Measurements from ENCODE around the gene HSD17B12.
"Not testable (repeated sequence)": the region's sequence is repeated elsewhere in the genome, so short reads cannot be mapped to it uniquely, and the experiment has no call there.

Gene HSD17B12

DNA sequence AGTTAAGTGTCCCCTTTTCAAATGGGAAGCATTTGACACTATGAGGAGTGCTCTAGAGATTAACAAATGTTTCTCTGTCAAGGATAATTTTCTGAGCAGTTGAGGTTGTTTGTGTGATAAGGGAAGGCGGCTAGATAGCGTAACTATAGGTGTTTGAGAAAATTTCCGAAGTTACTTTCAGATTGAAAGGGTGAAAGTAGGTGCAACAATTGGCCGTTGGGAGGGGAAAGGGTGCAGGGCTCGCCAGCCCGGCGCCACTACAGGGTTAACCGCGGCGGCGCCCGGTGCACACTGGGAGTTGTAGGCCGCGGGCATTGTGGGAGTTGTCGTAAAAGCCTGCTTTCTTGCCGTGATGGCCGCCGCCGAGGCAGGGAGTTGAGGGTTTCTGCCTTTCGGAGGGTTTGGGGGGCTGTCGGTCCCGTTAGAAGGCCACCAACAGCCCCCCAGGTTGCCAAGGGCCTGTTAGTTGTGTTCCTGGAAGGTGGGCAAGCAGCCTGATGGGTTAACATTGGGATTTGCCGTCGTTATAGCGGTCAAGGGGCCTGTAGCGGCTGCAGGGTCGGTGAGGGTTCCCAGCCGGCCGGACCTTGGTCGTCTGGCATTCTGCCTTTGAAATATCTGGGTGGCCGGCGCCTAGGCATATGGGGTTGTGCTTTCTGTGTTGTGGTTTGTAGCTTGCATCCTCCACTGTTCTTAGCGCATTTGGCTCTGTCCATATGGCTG is 36.5 kb upstream of the HSD17B12 start:
- POLR2A ChIA-PET = no interaction called here
- H3K4me3 ChIP-seq (ENCODE audit: low read depth, low read length) = peak overlapping the region; percentile 90
- TF ChIP-seq, protein P1, sequence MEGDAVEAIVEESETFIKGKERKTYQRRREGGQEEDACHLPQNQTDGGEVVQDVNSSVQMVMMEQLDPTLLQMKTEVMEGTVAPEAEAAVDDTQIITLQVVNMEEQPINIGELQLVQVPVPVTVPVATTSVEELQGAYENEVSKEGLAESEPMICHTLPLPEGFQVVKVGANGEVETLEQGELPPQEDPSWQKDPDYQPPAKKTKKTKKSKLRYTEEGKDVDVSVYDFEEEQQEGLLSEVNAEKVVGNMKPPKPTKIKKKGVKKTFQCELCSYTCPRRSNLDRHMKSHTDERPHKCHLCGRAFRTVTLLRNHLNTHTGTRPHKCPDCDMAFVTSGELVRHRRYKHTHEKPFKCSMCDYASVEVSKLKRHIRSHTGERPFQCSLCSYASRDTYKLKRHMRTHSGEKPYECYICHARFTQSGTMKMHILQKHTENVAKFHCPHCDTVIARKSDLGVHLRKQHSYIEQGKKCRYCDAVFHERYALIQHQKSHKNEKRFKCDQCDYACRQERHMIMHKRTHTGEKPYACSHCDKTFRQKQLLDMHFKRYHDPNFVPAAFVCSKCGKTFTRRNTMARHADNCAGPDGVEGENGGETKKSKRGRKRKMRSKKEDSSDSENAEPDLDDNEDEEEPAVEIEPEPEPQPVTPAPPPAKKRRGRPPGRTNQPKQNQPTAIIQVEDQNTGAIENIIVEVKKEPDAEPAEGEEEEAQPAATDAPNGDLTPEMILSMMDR (IDR thresholded peaks at IDR 0.05; ENCODE audit: insufficient read depth, low read length, missing control alignments) = no peak
- DNase-seq (ENCODE audit: low read depth, low spot score) = peak; percentile 17
- CTCF ChIA-PET = interaction anchor here (1.2 to 1.5 kb wide), 2 partner anchors 71 to 158 kb away, joined by 4 to 5 read pairs; no protein-coding TSS in a partner anchor

DNA sequence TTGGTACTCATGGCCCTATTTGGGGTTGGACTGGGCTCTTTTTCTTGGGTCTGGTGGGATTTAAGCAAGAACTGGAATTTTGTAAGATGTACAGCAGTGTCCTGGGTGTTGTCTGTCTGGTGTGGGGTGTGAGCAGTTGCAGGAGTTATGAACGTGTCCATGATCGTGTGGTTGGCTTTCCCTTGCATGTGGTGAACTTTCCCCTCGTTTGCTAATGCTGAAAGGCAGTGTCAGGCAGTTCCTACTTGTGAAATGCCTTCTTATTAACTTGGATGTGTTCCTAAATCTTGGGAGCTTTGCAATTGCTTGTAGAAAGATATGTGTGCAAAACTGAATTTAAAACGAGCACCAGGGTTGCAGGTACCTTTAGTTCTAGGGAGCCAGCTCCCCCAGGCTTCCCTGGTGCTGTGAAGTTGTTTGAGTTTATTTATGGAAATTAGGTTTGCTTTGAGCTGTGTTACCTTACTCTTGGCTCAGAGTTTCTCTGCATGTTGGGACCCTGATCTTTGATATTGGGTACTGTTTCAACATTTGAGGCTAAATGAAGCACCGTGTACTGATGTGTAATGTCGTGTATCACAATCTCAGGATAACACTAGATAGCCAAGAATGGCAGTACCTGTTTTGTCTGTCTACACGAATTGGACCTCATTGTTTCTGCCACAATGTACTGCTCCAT is 35.8 kb upstream of the HSD17B12 start:
- no peak for DNase-seq (ENCODE audit: low read depth, low spot score)
- POLR2A ChIA-PET = no interaction called here
- CTCF ChIA-PET = interaction anchor here (1.1 to 1.5 kb wide), 3 partner anchors 72 to 207 kb away, joined by 4 to 5 read pairs (median 5); no protein-coding TSS in a partner anchor
- TF ChIP-seq, protein P1 (IDR thresholded peaks at IDR 0.05; ENCODE audit: insufficient read depth, low read length, missing control alignments) = no peak
- H3K4me3 ChIP-seq (ENCODE audit: low read depth, low read length) = peak overlapping the region; percentile 90

DNA sequence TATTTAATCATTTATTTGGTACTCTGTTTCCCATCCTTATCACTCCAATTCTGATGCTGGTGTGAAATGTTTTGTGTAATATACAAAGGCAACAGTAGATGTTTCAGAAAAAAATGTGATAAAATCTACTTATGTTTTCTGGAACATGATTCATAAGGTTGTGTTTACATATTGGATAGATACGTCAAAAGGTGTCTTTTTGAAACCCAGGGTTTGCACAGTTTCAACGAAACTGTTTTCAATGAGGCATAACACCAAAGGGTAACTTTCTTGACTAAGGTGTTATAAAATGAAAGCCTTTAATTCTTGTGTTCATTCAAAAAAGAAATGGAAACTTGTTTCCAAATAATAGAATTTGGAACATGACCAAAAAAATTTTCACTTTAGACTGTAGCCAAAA is 33.8 kb upstream of the HSD17B12 start:
- no peak for DNase-seq (ENCODE audit: low read depth, low spot score)
- CTCF ChIA-PET = no interaction called here
- no peak overlapping the region for H3K4me3 ChIP-seq (ENCODE audit: low read depth, low read length)
- POLR2A ChIA-PET = no interaction called here
- TF ChIP-seq, protein P1 (IDR thresholded peaks at IDR 0.05; ENCODE audit: insufficient read depth, low read length, missing control alignments) = no peak

DNA sequence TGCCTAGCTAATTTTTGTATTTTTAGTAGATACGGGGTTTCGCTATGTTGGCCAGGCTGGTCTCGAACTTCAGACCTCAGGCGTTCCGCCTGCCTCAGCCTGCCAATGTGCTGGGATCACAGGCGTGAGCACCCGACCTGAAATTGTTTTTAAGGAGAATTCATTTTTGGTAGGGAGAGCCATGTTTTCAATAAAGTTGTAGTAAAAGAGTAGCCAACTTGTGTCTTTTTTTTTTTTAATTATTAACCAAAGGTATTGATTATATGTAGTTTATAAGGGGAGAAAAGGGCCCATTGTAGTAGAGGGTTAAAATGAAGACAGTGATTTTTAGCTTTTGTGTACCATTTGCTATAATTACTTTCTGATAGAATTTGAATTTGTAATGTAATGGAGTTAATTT is 31.6 kb upstream of the HSD17B12 start:
- TF ChIP-seq, protein P1 (IDR thresholded peaks at IDR 0.05; ENCODE audit: insufficient read depth, low read length, missing control alignments) = no peak
- no peak overlapping the region for H3K4me3 ChIP-seq (ENCODE audit: low read depth, low read length)
- no peak for DNase-seq (ENCODE audit: low read depth, low spot score)
- POLR2A ChIA-PET = no interaction called here
- CTCF ChIA-PET = no interaction called here

DNA sequence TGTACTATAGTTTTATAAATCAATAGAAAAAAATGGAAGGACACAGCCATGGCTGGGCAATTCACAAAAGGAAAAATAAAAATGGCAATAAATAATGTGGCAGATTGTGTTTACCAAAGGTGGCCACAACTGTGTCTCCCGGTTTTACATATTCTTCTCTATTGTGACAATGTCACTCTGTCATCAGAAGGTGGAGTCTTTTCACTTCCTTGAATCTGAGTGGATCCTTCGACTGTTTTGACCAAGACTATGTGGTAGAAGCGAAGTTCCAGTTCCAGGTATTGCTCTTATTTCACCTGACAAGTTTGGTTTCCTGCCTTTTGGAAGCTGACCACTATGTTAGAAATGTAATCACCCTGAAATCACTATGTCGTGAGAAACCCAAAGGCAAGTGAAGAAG is 31.0 kb upstream of the HSD17B12 start:
- DNase-seq (ENCODE audit: low read depth, low spot score) = no peak
- ChIA-PET CTCF (no interaction called here), POLR2A (no interaction called here)
- TF ChIP-seq, protein P1 (IDR thresholded peaks at IDR 0.05; ENCODE audit: insufficient read depth, low read length, missing control alignments) = no peak
- no peak overlapping the region for H3K4me3 ChIP-seq (ENCODE audit: low read depth, low read length)

DNA sequence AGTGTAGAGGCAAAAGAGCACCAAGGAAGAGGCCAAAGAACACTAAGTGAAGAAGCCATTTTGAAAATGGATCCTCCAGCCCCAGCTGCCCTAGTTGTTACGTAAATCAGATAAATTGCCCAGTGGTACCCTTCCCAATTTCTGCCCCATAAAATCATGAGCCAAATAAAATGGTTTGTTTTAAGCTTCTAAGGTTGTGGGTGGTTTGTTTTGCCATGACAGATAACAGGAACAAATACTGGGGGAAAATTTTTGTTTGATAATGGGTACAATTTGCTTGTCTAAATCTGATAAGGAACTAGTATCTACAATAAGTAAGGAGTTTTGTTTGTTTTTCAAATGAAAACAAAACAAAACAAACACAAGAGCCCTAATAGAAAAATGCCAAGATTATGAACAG is 30.6 kb upstream of the HSD17B12 start:
- H3K4me3 ChIP-seq (ENCODE audit: low read depth, low read length) = no peak overlapping the region
- ChIA-PET CTCF (no interaction called here), POLR2A (no interaction called here)
- TF ChIP-seq, protein P1 (IDR thresholded peaks at IDR 0.05; ENCODE audit: insufficient read depth, low read length, missing control alignments) = no peak
- no peak for DNase-seq (ENCODE audit: low read depth, low spot score)

DNA sequence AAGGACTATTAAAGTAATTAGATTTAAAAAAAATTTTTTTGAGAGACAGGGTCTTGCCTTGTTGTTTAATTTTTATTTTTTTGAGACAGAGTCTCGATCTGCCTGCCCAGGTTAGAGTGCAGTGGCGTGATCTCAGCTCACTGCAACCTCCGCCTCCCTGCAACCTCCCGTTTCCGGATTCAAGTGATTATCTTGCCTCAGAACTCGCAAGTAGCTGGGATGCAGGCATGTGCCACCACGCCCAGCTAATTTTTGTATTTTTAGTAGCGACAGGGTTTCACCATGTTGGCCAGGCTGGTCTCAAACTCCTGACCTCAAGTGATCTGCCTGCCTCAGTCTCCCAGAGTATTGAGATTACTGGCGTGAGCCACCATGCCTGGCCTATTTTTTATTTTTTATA is 17.5 kb upstream of the HSD17B12 start:
- H3K4me3 ChIP-seq (ENCODE audit: low read depth, low read length); DNase-seq (ENCODE audit: low read depth, low spot score); POLR2A ChIA-PET: not testable (repeated sequence)
- CTCF ChIA-PET = interaction anchor here (1.0 kb wide), 1 partner anchor 163 kb away, joined by 4 read pairs; no protein-coding TSS in a partner anchor

Data from AG04449 (cell line).